ENCODE measurements around the gene IL4R. TPM values are rescaled to one million over a fixed set of nuclear protein-coding genes. Genes with fewer than 3 reads are reported as not detected.
"Not testable (repeated sequence)": the region's sequence is repeated elsewhere in the genome, so short reads cannot be mapped to it uniquely, and the experiment has no call there.

IL4R gene
- total RNA-seq, 1 experiment from 2014 or later: 32.6 TPM

- no peak overlapping the region for H3K4me3 Mint-ChIP-seq (ENCODE audit: unreplicated experiment)
- peaks cover 9% of the 10 kb centered on the region for H3K9me3 Mint-ChIP-seq (ENCODE audit: unreplicated experiment)
- no peaks in the 10 kb centered on the region for H3K27me3 ChIP-seq (replicated peaks; ENCODE audit: control insufficient read depth, insufficient read depth, low read length)
- peaks cover 6% of the 10 kb centered on the region for H3K4me1 Mint-ChIP-seq (ENCODE audit: low read depth, unreplicated experiment)
- intact Hi-C loops (cut with micrococcal nuclease; ENCODE audit: unreplicated experiment): no loop called here
- no TSS peak for BruUV-seq (replicated peaks)
- TF ChIP-seq CTCF (IDR thresholded peaks at IDR 0.05; ENCODE audit: insufficient read depth in 1 of 2, low read depth in 1 of 2, low read length in 1 of 2, severe bottlenecking in 1 of 2, unreplicated experiment in 1 of 2): no peak
- H3K9me3 ChIP-seq: peaks cover 4% of the 10 kb centered on the region; the same call in 1 of the 2 replicates
- CTCF ChIA-PET: no interaction called here
- no peaks in the 10 kb centered on the region for H3K36me3 Mint-ChIP-seq (ENCODE audit: insufficient read depth, unreplicated experiment)
- no peaks in the 10 kb centered on the region for H3K27me3 Mint-ChIP-seq (ENCODE audit: insufficient read depth, unreplicated experiment)
- H3K27ac Mint-ChIP-seq (ENCODE audit: unreplicated experiment): no peak overlapping the region
- H3K4me3 ChIP-seq (ENCODE audit: low read depth, low read length): no peak overlapping the region
- no peaks in the 10 kb centered on the region for H3K36me3 ChIP-seq (ENCODE audit: control insufficient read depth, insufficient read depth, low read length)
- DNase-seq: no peak
- H3K4me1 ChIP-seq: no peaks in the 10 kb centered on the region
- POLR2A ChIA-PET: no interaction called here
Measured at GRCh38 chr16:27407133-27407532, 93.4 kb downstream of the IL4R start.

GRCh38 chr16:27408012-27408601, 94.3 kb downstream of the IL4R start:
- no peak overlapping the region for H3K4me3 ChIP-seq (ENCODE audit: low read depth, low read length)
- no peaks in the 10 kb centered on the region for H3K36me3 ChIP-seq (ENCODE audit: control insufficient read depth, insufficient read depth, low read length)
- Mint-ChIP-seq H3K4me3 (ENCODE audit: unreplicated experiment) (no peak overlapping the region), H3K4me1 (ENCODE audit: low read depth, unreplicated experiment) (peaks cover 6% of the 10 kb centered on the region), H3K9me3 (ENCODE audit: unreplicated experiment) (peaks cover 15% of the 10 kb centered on the region), H3K27ac (ENCODE audit: unreplicated experiment) (no peak overlapping the region), H3K27me3 (ENCODE audit: insufficient read depth, unreplicated experiment) (no peaks in the 10 kb centered on the region), H3K36me3 (ENCODE audit: insufficient read depth, unreplicated experiment) (no peaks in the 10 kb centered on the region)
- H3K4me1 ChIP-seq: no peaks in the 10 kb centered on the region
- no peak for DNase-seq
- BruUV-seq (replicated peaks): no TSS peak
- CTCF ChIA-PET: no interaction called here
- H3K9me3 ChIP-seq: peaks cover 12% of the 10 kb centered on the region; the same call in 1 of the 2 replicates
- TF ChIP-seq CTCF (IDR thresholded peaks at IDR 0.05; ENCODE audit: insufficient read depth in 1 of 2, low read depth in 1 of 2, low read length in 1 of 2, severe bottlenecking in 1 of 2, unreplicated experiment in 1 of 2): no peak
- intact Hi-C loops (cut with micrococcal nuclease; ENCODE audit: unreplicated experiment): no loop called here
- POLR2A ChIA-PET: no interaction called here
- H3K27me3 ChIP-seq (replicated peaks; ENCODE audit: control insufficient read depth, insufficient read depth, low read length): no peaks in the 10 kb centered on the region

- no peaks in the 10 kb centered on the region for H3K27me3 ChIP-seq (replicated peaks; ENCODE audit: control insufficient read depth, insufficient read depth, low read length)
- CTCF ChIA-PET: no interaction called here
- no peaks in the 10 kb centered on the region for H3K27me3 Mint-ChIP-seq (ENCODE audit: insufficient read depth, unreplicated experiment)
Measured at GRCh38 chr16:27408602-27409031, 94.8 kb downstream of the IL4R start.

GRCh38 chr16:27409958-27410357, 96.2 kb downstream of the IL4R start:
- H3K36me3 Mint-ChIP-seq (ENCODE audit: insufficient read depth, unreplicated experiment); DNase-seq; CTCF ChIA-PET; H3K4me3 ChIP-seq (ENCODE audit: low read depth, low read length); H3K4me3 Mint-ChIP-seq (ENCODE audit: unreplicated experiment); POLR2A ChIA-PET; BruUV-seq (replicated peaks); H3K27me3 ChIP-seq (replicated peaks; ENCODE audit: control insufficient read depth, insufficient read depth, low read length); H3K36me3 ChIP-seq (ENCODE audit: control insufficient read depth, insufficient read depth, low read length); H3K4me1 Mint-ChIP-seq (ENCODE audit: low read depth, unreplicated experiment); H3K27me3 Mint-ChIP-seq (ENCODE audit: insufficient read depth, unreplicated experiment); H3K4me1 ChIP-seq; H3K27ac Mint-ChIP-seq (ENCODE audit: unreplicated experiment); intact Hi-C loops (cut with micrococcal nuclease; ENCODE audit: unreplicated experiment): not testable (repeated sequence)
- H3K9me3 ChIP-seq: peaks cover 17% of the 10 kb centered on the region; the same call in 1 of the 2 replicates
- peaks cover 30% of the 10 kb centered on the region for H3K9me3 Mint-ChIP-seq (ENCODE audit: unreplicated experiment)

More at GRCh38 chr16:27408602-27409031, 94.8 kb downstream of the IL4R start:
- no peak overlapping the region for H3K4me3 ChIP-seq (ENCODE audit: low read depth, low read length)
- H3K9me3 ChIP-seq: peaks cover 17% of the 10 kb centered on the region; the same call in 1 of the 2 replicates
- DNase-seq: no peak
- Mint-ChIP-seq H3K4me3 (ENCODE audit: unreplicated experiment) (no peak overlapping the region), H3K9me3 (ENCODE audit: unreplicated experiment) (peaks cover 16% of the 10 kb centered on the region), H3K27ac (ENCODE audit: unreplicated experiment) (no peak overlapping the region), H3K36me3 (ENCODE audit: insufficient read depth, unreplicated experiment) (no peaks in the 10 kb centered on the region), H3K4me1 (ENCODE audit: low read depth, unreplicated experiment) (peaks cover 6% of the 10 kb centered on the region)
- POLR2A ChIA-PET: no interaction called here
- BruUV-seq (replicated peaks): no TSS peak
- no peaks in the 10 kb centered on the region for H3K4me1 ChIP-seq
- H3K36me3 ChIP-seq (ENCODE audit: control insufficient read depth, insufficient read depth, low read length): no peaks in the 10 kb centered on the region
- no peak for TF ChIP-seq CTCF (IDR thresholded peaks at IDR 0.05; ENCODE audit: insufficient read depth in 1 of 2, low read depth in 1 of 2, low read length in 1 of 2, severe bottlenecking in 1 of 2, unreplicated experiment in 1 of 2)
- intact Hi-C loops (cut with micrococcal nuclease; ENCODE audit: unreplicated experiment): no loop called here

Measured in Caco-2 (cell line).